ENCODE data around the gene RPL28. TPM values are rescaled to one million over a fixed set of nuclear protein-coding genes. Genes with fewer than 3 reads are reported as not detected.

RPL28 gene
- total and polyA plus RNA-seq, 2 donors (not counting 3 experiments of a cell fraction or from before 2014, with no cell fraction given): 1,872 to 3,435 TPM

DNA sequence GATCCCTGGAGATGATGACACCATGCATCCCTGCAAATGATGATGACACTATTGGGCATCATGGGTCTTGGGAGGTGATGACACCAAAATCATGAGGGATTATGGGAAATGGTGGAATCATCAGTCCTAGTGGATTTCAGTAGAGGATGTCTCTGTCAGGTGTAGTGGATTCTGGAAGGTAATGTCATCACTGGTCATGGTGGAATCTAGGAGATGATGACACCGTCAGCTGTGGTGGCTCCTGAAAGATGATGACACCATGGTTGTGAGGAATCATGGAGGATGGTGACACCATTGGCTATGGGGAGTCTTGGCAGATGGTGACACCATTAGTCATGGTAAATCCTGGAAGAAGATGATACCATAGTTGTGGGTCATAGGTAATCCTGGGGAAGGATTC, 45.5 kb downstream of the RPL28 start:
- H3K4me2 ChIP-seq (ENCODE audit: insufficient read depth, low read length): no peak overlapping the region
- no peaks in the 10 kb centered on the region for H3K79me2 ChIP-seq (ENCODE audit: control insufficient read depth, insufficient read depth, low read length)
- no peak for TF ChIP-seq GATA2 (IDR thresholded peaks at IDR 0.05; ENCODE audit: insufficient read depth, insufficient read length, low read depth, low read length)
- TF ChIP-seq MYC (IDR thresholded peaks at IDR 0.05; ENCODE audit: low read depth, low read length): no peak
- TF ChIP-seq, protein P1, sequence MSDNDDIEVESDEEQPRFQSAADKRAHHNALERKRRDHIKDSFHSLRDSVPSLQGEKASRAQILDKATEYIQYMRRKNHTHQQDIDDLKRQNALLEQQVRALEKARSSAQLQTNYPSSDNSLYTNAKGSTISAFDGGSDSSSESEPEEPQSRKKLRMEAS (IDR thresholded peaks at IDR 0.05; ENCODE audit: insufficient read depth, insufficient read length): no peak
- TF ChIP-seq, protein P2, sequence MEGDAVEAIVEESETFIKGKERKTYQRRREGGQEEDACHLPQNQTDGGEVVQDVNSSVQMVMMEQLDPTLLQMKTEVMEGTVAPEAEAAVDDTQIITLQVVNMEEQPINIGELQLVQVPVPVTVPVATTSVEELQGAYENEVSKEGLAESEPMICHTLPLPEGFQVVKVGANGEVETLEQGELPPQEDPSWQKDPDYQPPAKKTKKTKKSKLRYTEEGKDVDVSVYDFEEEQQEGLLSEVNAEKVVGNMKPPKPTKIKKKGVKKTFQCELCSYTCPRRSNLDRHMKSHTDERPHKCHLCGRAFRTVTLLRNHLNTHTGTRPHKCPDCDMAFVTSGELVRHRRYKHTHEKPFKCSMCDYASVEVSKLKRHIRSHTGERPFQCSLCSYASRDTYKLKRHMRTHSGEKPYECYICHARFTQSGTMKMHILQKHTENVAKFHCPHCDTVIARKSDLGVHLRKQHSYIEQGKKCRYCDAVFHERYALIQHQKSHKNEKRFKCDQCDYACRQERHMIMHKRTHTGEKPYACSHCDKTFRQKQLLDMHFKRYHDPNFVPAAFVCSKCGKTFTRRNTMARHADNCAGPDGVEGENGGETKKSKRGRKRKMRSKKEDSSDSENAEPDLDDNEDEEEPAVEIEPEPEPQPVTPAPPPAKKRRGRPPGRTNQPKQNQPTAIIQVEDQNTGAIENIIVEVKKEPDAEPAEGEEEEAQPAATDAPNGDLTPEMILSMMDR (IDR thresholded peaks at IDR 0.05; ENCODE audit: extremely low read depth in 1 of 2, insufficient read depth in 1 of 2, low read depth in 1 of 2, low read length in 2 of 2): no peak
- no peak for TF ChIP-seq POLR2A (IDR thresholded peaks at IDR 0.05; ENCODE audit: low read depth, low read length)
- no peak for TF ChIP-seq FOS (IDR thresholded peaks at IDR 0.05; ENCODE audit: borderline replicate concordance, insufficient read depth, low read length)
- TF ChIP-seq EZH2 (IDR thresholded peaks at IDR 0.05; ENCODE audit: borderline replicate concordance, low read depth, low read length, severe bottlenecking): no peak
- TF ChIP-seq JUN (IDR thresholded peaks at IDR 0.05; ENCODE audit: borderline replicate concordance, insufficient read depth, insufficient read length, low read depth): no peak
- no TSS peak for BruUV-seq (replicated peaks)
- peaks cover 3% of the 10 kb centered on the region in 2 experiments for H3K27me3 ChIP-seq (ENCODE audit: control insufficient read depth in 2 of 2, insufficient read depth in 2 of 2, low read length in 2 of 2)
- H3K4me3 ChIP-seq (replicated peaks in 1 of 3; ENCODE audit: insufficient read depth in 1 of 3, low read depth in 1 of 3, low read length in 3 of 3): no peak overlapping the region
- no peaks in the 10 kb centered on the region for H3K36me3 ChIP-seq (ENCODE audit: control insufficient read depth in 2 of 2, extremely low read depth in 1 of 2, insufficient read depth in 2 of 2, low read length in 2 of 2)
- H2AFZ ChIP-seq (ENCODE audit: low read depth, low read length): no peak overlapping the region
- DNase-seq (ENCODE audit: low read depth, low spot score) (no peak), FAIRE-seq (no peak)
- no peak overlapping the region for H3K27ac ChIP-seq (ENCODE audit: insufficient read depth, low read depth, low read length)
- no peaks in the 10 kb centered on the region for H3K4me1 ChIP-seq (ENCODE audit: control insufficient read depth, extremely low read depth, insufficient read depth, low read length)
- no peaks in the 10 kb centered on the region for H3K9me1 ChIP-seq (replicated peaks; ENCODE audit: control insufficient read depth, extremely low read depth, insufficient read depth, low read length)
- no peaks in the 10 kb centered on the region for H4K20me1 ChIP-seq (replicated peaks; ENCODE audit: control insufficient read depth, extremely low read depth, insufficient read depth, low read length)
- ChIA-PET CTCF (no interaction called here), POLR2A (no interaction called here)
- intact Hi-C loops (cut with micrococcal nuclease): no loop called here
- H3K9me3 ChIP-seq (replicated peaks; ENCODE audit: control insufficient read depth, insufficient read depth, low read length): no peaks in the 10 kb centered on the region
- no peak overlapping the region for H3K9ac ChIP-seq (replicated peaks; ENCODE audit: extremely low read depth, insufficient read depth, low read length)
- dilution Hi-C loops (cut with MboI; ENCODE audit: extremely low pct_ligation_motif_present, low sequenced_read_pairs): no loop called here
